HUDEP-2 (cell line): ENCODE data around the gene SLC9A6.

Experiments used
- DNase-seq, 76 experiments: peaks; one replicate each; lab custom pipeline; 2025; ENCODE audit not compliant: unreplicated experiment in 76 of 76; lab: John Stamatoyannopoulos, UW

Gene SLC9A6

GRCh38 chrX:135985157-135985972 lies at the start of gene SLC9A6:
SLC9A6 (plus strand) TSS chrX:135985435; CDS start chrX:135985659, 224 bp downstream.
- DNase-seq = peak in 61 of 76 experiments; percentile 0 to 51 (median 23)

DNA sequence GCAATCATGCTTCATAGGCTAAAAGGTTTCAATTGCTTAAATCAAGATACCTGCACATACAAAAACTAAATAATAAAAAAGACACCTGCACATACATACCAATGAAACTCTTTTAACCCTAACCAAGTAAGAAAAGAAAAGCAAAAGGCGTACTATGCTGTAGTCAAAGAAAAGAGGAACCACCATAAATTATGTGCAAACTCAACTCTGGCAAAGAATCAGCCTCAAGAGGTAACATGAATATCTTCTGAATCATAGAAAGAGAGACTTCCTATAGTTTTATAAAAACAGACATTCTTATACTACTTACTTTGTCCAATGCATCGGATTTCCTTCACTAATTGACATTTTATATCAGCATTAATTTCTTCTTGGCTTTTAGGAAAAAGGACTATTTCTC lies 40.7 kb upstream of the SLC9A6 start:
- no peak for DNase-seq

GRCh38 chrX:135951291-135951690 lies 33.9 kb upstream of the SLC9A6 start:
- DNase-seq = no peak

GRCh38 chrX:135973025-135973547 lies 12.1 kb upstream of the SLC9A6 start:
- peak in 25 of 76 experiments; percentile 0 to 29 (median 1) for DNase-seq

- DNase-seq = peak in 73 of 76 experiments; percentile 1 to 80 (median 65)
Measured at GRCh38 chrX:135973548-135974278, 11.5 kb upstream of the SLC9A6 start, which contains the start of gene MMGT1. MMGT1 (minus strand) TSS chrX:135973988; CDS start chrX:135973675, 313 bp downstream.

DNA sequence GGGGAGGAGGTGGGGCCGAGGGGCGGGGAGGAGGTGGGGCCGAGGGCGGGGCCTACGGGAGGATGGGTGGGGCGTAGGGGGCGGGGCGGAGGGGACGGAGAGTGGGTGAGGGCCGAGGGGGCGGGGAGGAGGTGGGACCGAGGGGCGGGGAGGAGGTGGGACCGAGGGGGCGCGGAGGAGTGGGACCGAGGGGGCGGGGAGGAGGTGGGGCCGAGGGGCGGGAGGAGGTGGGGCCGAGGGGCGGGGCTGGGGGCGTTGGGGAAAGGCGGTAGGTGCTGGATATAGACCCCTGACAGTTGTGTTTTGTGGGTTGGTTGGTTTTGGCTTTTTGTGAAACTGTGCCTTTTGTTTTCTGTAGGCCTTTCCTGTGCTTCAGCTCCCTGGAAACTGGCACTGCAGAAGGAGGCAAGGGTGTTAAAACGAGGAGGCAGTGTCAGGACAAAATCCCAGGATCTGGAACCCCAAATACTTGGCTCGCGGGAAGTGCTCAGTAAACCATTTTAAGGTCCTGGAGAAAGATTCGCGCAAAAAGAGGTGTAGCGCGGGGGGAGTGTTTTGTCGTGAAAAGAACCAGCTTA lies 10.9 kb upstream of the SLC9A6 start:
- DNase-seq = peak in 43 of 76 experiments; percentile 0 to 80 (median 60)

- no peak for DNase-seq
Measured at GRCh38 chrX:135975421-135975820, 9.8 kb upstream of the SLC9A6 start.

DNA sequence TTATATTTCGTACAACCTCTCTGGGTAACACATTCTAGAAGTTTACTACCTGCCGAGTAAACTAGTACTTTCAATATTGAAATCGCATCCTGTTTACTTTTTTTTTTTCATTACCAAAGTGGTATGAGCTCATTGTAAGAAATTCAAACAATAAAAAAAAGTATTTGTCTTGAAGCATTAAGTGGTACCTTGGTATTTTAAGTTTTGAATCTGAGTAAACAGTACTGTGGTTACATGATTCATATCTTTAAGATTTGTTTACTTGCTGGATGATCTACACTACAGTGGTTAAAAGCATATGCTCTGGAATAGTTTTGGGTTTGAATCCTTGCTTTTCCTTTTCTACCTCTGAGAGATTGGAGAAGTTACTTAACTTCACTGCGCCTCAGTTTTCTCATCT lies 7.6 kb upstream of the SLC9A6 start:
- DNase-seq = no peak

GRCh38 chrX:135981010-135981409 lies 4.2 kb upstream of the SLC9A6 start:
- no peak for DNase-seq

GRCh38 chrX:135981668-135982067 lies 3.6 kb upstream of the SLC9A6 start:
- DNase-seq = peak in 3 of 76 experiments; percentile 0

DNA sequence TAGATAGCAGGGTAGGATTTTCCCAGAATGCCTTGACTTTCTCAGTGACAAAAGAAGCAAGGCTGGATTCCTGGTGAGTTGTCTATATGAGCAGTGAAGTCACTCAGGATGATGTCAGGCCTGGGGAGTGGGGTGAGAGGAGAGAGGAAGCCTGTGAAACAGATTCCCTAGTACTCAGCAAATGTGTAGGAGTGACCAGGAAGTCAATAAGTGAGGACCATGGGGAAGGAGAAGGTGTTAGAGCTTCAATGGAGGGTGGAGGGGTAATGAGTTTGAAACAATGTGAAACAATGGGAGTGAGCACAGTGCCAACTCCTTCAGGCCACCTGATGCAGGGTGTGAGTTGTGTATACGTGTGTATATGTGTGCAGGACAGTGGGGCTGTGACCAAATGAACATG lies 2.4 kb upstream of the SLC9A6 start:
- DNase-seq = no peak

- DNase-seq = no peak
Measured at GRCh38 chrX:135984256-135984655, 979 bp upstream of the SLC9A6 start.

GRCh38 chrX:135984791-135985156 lies 461 bp upstream of the SLC9A6 start:
- DNase-seq = no peak

DNA sequence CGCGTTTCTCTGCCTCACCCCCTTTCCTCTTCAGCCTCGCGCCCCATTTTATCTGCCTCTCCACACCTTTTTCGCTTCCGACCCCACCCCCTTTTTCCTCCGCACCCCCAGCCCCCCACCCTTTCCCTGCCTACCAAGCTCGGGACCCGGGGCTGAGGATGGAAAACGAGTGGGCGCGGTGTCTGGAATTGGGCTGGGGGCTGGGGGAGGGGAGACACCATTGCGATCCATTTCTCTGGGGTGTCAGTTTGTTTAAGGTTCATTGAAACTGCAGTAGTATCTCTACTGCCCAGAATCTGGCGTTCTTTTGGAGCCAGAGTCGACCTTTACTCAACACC lies 707 bp downstream of the SLC9A6 start:
- DNase-seq = no peak

GRCh38 chrX:135988245-135988644 lies 3.0 kb downstream of the SLC9A6 start:
- no peak for DNase-seq

DNA sequence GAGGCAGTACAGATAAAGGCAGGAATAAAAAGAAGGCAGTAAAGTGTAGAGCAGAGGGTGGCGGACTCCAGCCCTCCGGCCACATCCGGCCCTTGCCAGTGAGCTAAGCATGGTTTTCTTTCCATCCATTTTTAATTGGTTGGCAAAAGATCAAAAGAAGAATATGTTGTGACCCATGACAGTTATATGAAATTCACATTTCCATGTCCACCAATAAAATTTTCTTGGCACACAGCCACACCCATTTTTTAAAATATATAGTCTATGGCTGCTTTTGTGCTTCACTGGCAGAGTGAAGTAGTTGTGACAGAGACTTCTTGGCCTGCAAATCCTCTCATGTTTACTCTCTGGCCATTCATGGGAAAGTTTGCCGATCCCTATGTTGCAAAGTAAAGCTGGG lies 29.8 kb downstream of the SLC9A6 start:
- no peak for DNase-seq

DNA sequence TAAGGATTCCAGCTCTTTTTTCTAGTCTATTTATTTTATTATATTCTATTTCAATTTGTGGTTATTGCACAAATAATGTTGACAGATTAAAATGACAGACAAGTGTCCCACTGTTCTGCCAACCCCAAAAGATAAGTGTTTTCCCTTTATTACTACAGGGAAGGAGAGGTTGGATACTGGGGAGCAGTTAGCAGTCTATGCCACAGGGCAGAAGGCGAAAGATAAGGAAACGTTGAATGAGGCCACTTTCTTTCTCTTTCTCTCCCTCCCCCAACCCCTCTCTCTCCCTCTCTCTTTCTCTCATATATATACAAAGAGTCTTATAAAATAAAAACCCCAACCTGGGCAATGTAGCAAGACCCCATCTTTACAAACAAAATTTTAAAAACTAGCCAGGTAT lies 31.6 kb downstream of the SLC9A6 start:
- DNase-seq = peak in 5 of 76 experiments; percentile 0 to 19 (median 3)

- peak in 71 of 76 experiments; percentile 0 to 77 (median 24) for DNase-seq
Measured at GRCh38 chrX:136019226-136019625, 34.0 kb downstream of the SLC9A6 start.

DNA sequence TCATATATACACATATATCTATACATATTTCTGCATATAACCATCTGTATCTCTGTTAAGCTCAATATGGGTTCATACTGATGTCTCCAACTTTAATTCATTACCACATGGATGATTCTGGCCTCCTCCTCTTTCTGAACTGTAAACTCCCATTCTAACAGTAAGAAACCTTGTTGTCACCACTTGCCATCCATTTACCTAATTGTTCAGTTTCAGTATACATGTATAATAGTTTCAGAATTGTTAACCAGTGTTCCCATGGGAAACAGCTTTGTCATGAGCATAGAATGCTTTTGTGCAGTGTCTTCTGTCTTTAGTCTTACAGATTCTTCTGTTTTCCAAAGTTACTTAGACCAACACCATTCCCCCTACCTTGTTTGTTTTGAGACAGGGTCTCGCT lies 35.9 kb downstream of the SLC9A6 start:
- no peak for DNase-seq

DNA sequence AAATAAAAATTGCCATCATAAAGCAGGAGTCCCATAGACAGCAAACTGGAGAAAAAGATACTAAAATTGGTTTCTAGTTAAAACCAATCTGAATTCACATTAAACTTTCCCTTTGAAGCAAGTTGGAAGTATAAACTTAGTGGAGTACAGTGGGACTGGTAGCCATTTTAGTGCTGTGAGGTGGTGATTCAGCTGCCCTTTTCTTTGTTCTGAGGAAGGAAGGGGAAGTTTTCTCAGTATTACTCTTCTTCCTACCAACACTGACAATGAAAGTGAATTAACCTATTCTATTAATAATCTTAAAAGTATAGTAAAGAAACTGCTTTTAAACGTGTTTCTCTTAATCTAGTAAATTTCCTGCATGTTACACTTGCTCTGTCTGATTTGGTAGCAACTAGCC lies 36.7 kb downstream of the SLC9A6 start:
- no peak for DNase-seq

DNA sequence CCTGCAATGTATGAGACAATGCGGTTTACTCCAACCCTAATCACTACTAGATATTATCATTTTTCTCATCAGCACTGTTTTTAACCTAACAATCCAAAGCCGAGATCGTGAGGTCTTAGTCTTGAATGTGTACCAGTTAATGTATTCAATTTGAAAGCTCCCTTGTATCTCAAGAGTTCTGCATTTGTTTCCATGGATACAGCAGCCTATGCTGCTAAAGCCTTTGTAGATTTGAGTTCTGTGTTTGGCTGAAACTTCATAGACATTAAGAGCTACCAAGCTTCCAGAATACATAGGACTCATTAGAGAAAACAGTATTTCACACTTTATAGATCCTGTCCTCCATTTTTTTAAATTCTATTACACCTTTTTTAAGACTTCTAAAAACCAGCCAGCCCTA lies 39.9 kb downstream of the SLC9A6 start:
- DNase-seq = no peak
